NCI-H1092 (cell line): ENCODE results near the gene SLC51B.
"Not testable (repeated sequence)": the region's sequence is repeated elsewhere in the genome, so short reads cannot be mapped to it uniquely, and the experiment has no call there.

ENCODE experiments used
- DNase-seq: peaks from one replicate; lab custom pipeline; 2025; lab: John Stamatoyannopoulos, UW

SLC51B gene

GRCh38 chr15:65066635-65067316 lies 21.6 kb downstream of the SLC51B start:
- no peak for DNase-seq

- no peak for DNase-seq
Measured at GRCh38 chr15:65067317-65067644, 22.1 kb downstream of the SLC51B start.

GRCh38 chr15:65067645-65068402 lies 22.6 kb downstream of the SLC51B start, which contains the start of gene RASL12:
Gene RASL12, minus strand, starts transcription at chr15:65067991. Its CDS starts 156 bp downstream, at chr15:65067835.
- no peak for DNase-seq

- DNase-seq = no peak
Measured at GRCh38 chr15:65068403-65068788, 23.2 kb downstream of the SLC51B start.

GRCh38 chr15:65069179-65069578 lies 24.0 kb downstream of the SLC51B start:
- no peak for DNase-seq

- DNase-seq = no peak
Measured at GRCh38 chr15:65069779-65070546, 24.8 kb downstream of the SLC51B start.

- DNase-seq = no peak
Measured at GRCh38 chr15:65071381-65071811, 26.2 kb downstream of the SLC51B start.

GRCh38 chr15:65072027-65072426 lies 26.8 kb downstream of the SLC51B start:
- no peak for DNase-seq

GRCh38 chr15:65072617-65073016 lies 27.4 kb downstream of the SLC51B start:
- DNase-seq = no peak

GRCh38 chr15:65074946-65075345 lies 29.8 kb downstream of the SLC51B start:
- not testable (repeated sequence) for DNase-seq

GRCh38 chr15:65075607-65076395 lies 30.6 kb downstream of the SLC51B start:
- not testable (repeated sequence) for DNase-seq

- no peak for DNase-seq
Measured at GRCh38 chr15:65076486-65077290, 31.5 kb downstream of the SLC51B start, which contains the start of gene KBTBD13. Gene KBTBD13, plus strand, starts transcription at chr15:65076746. Its CDS starts 70 bp downstream, at chr15:65076816.

- no peak for DNase-seq
Measured at GRCh38 chr15:65077291-65077980, 32.2 kb downstream of the SLC51B start.

- DNase-seq = peak; percentile 26
Measured at GRCh38 chr15:65077981-65078352, 32.8 kb downstream of the SLC51B start.

GRCh38 chr15:65079580-65079979 lies 34.4 kb downstream of the SLC51B start:
- no peak for DNase-seq

GRCh38 chr15:65081270-65081669 lies 36.1 kb downstream of the SLC51B start:
- DNase-seq = no peak

- no peak for DNase-seq
Measured at GRCh38 chr15:65081758-65082157, 36.6 kb downstream of the SLC51B start.

GRCh38 chr15:65082303-65082953 lies 37.2 kb downstream of the SLC51B start:
- no peak for DNase-seq

- DNase-seq = no peak
Measured at GRCh38 chr15:65083262-65083701, 38.1 kb downstream of the SLC51B start.
